Keratinocyte (primary cell): ENCODE data around the gene PNCK.

Source experiments
- CTCF ChIP-seq, 3 experiments: IDR thresholded peaks in 1 of 3; conservative IDR thresholded peaks in 1 of 3; optimal IDR thresholded peaks in 1 of 3; 2 replicates in 2 of 3; 3 replicates in 1 of 3; pipeline versions ENCODE3 to v1.5.1; 2011; ENCODE audit warnings: low read length in 3 of 3, mild to moderate bottlenecking in 3 of 3, moderate library complexity in 2 of 3, control low read depth in 1 of 3, inconsistent platforms in 1 of 3; ENCODE audit not compliant: insufficient read depth in 2 of 3; ENCODE audit errors: extremely low read depth in 1 of 3
- EZH2 ChIP-seq: IDR thresholded peaks from one replicate; pipeline ENCODE4 v1.6.1; 2012; ENCODE audit warnings: inconsistent platforms, mild to moderate bottlenecking, low read length, moderate library complexity

- TF ChIP-seq CTCF (optimal IDR thresholded peaks at IDR 0.05 in 1 of 3, IDR thresholded peaks at IDR 0.05 in 1 of 3, conservative IDR thresholded peaks at IDR 0.05 in 1 of 3; ENCODE audit: extremely low read depth in 1 of 3, insufficient read depth in 2 of 3, low read length in 3 of 3) (no peak), EZH2 (no peak)
Measured at GRCh38 chrX:153637121-153638040, 36.2 kb downstream of the PNCK start.
